Measurements from ENCODE around the gene AAMP.

GRCh38 chr2:218262631-218263586 lies 7.0 kb downstream of the AAMP start:
- TF ChIP-seq POLR2A (IDR thresholded peaks at IDR 0.05; ENCODE audit: low read depth, low read length) (no peak), CTCF (IDR thresholded peaks at IDR 0.05; ENCODE audit: extremely low read depth in 1 of 2, insufficient read depth in 1 of 2, low read depth in 1 of 2, low read length in 2 of 2) (no peak), EZH2 (IDR thresholded peaks at IDR 0.05; ENCODE audit: borderline replicate concordance, low read depth, low read length, severe bottlenecking) (no peak), JUN (IDR thresholded peaks at IDR 0.05; ENCODE audit: borderline replicate concordance, insufficient read depth, insufficient read length, low read depth) (no peak), POLR2AphosphoS5 (IDR thresholded peaks at IDR 0.05; ENCODE audit: insufficient read depth, low read depth, low read length) (no peak), MAX (IDR thresholded peaks at IDR 0.05; ENCODE audit: insufficient read depth, insufficient read length) (no peak)

All from endothelial cell of umbilical vein (primary cell).